Endothelial cell of umbilical vein (primary cell): ENCODE measurements around the gene IFITM5. TPM values are rescaled to one million over a fixed set of nuclear protein-coding genes. Genes with fewer than 3 reads are reported as not detected.

ENCODE experiments used
- BruUV-seq: library from RNA; stranded (reverse); fragments of 400-500 nt; replicated peaks from 2 replicates; lab custom pipeline; 2021; lab: Mats Ljungman, UMichigan
- CTCF ChIA-PET: fragments of 300-600, 350-600 bp; sonication (Branson Sonifier 250); formaldehyde crosslinking; loops from one replicate; lab custom pipeline; 2021; ENCODE audit warnings: antibody characterized with exemption, inconsistent platforms; lab: Charles Lee
- POLR2A ChIA-PET: fragments of 300-600, 350-600 bp; sonication (Branson Sonifier 250); formaldehyde crosslinking; loops from one replicate; lab custom pipeline; 2021; ENCODE audit warnings: antibody characterized with exemption, inconsistent platforms; lab: Charles Lee
- DNase-seq: peaks from one replicate; pipeline ENCODE4 v3.0.0-alpha.2; 2011; ENCODE audit warnings: low read depth, low spot score
- FAIRE-seq: peaks from 2 replicates; lab custom pipeline; 2011; peaks lifted over from hg19 to GRCh38; lab: Jason Lieb, UNC
- H2AFZ ChIP-seq: 2 replicates; pipeline ENCODE4 v1.6.0; 2012; ENCODE audit warnings: low read depth, low read length, control low read depth, inconsistent platforms
- H3K27ac ChIP-seq: 2 replicates; pipeline ENCODE4 v1.5.1; 2011; ENCODE audit warnings: low read depth, mild to moderate bottlenecking, control low read depth, low read length, moderate library complexity; ENCODE audit not compliant: insufficient read depth
- H3K27me3 ChIP-seq, 2 experiments: 2 replicates each; pipeline versions ENCODE4 v1.6.0 to v1.6.1; 2011; ENCODE audit warnings: low read length in 2 of 2, mixed read lengths in 1 of 2; ENCODE audit not compliant: control insufficient read depth in 2 of 2, insufficient read depth in 2 of 2
- H3K36me3 ChIP-seq, 2 experiments: 2 replicates in 1 of 2; 3 replicates in 1 of 2; pipeline ENCODE4 v1.5.1; 2011; ENCODE audit warnings: low read length in 2 of 2, mild to moderate bottlenecking in 1 of 2, moderate library complexity in 1 of 2; ENCODE audit not compliant: control insufficient read depth in 2 of 2, insufficient read depth in 2 of 2; ENCODE audit errors: extremely low read depth in 1 of 2
- H3K4me1 ChIP-seq: 3 replicates; pipeline ENCODE4 v1.5.1; 2011; ENCODE audit warnings: mild to moderate bottlenecking, low read length; ENCODE audit not compliant: control insufficient read depth, insufficient read depth; ENCODE audit errors: extremely low read depth
- H3K4me2 ChIP-seq: 2 replicates; pipeline ENCODE4 v1.6.1; 2011; ENCODE audit warnings: low read length, control low read depth, mixed read lengths; ENCODE audit not compliant: insufficient read depth
- H3K4me3 ChIP-seq, 3 experiments: fragments of 200-600 bp in 1 of 3; sonication (generic), shearing (Covaris generic) in 1 of 3; replicated peaks in 1 of 3; 2 replicates each; pipeline ENCODE4 v1.5.1; 2011 to 2016; ENCODE audit warnings: control low read depth in 3 of 3, low read length in 3 of 3, mild to moderate bottlenecking in 2 of 3, inconsistent platforms in 1 of 3, low read depth in 1 of 3, moderate library complexity in 1 of 3; ENCODE audit not compliant: insufficient read depth in 1 of 3
- H3K79me2 ChIP-seq: 2 replicates; pipeline ENCODE4 v1.6.0; 2012; ENCODE audit warnings: low read length, inconsistent platforms; ENCODE audit not compliant: control insufficient read depth, insufficient read depth
- H3K9ac ChIP-seq: replicated peaks from 2 replicates; pipeline ENCODE3; 2011; ENCODE audit warnings: low read length, control low read depth; ENCODE audit not compliant: insufficient read depth; ENCODE audit errors: extremely low read depth
- H3K9me1 ChIP-seq: replicated peaks from 3 replicates; pipeline ENCODE4 v1.6.0; 2011; ENCODE audit warnings: mild to moderate bottlenecking, low read length; ENCODE audit not compliant: control insufficient read depth, insufficient read depth; ENCODE audit errors: extremely low read depth
- H3K9me3 ChIP-seq: replicated peaks from 2 replicates; pipeline ENCODE4 v1.5.1; 2012; ENCODE audit warnings: low read length, inconsistent platforms; ENCODE audit not compliant: control insufficient read depth, insufficient read depth
- H4K20me1 ChIP-seq: replicated peaks from 2 replicates; pipeline ENCODE3; 2011; ENCODE audit warnings: mild to moderate bottlenecking, low read length; ENCODE audit not compliant: control insufficient read depth, insufficient read depth; ENCODE audit errors: extremely low read depth
- CTCF ChIP-seq, 2 donors: IDR thresholded peaks; 1 replicate in 1 of 2; 2 replicates in 1 of 2; pipeline ENCODE4 v1.5.1; 2011; ENCODE audit warnings: low read length in 2 of 2, mild to moderate bottlenecking in 2 of 2, moderate library complexity in 2 of 2, control low read depth in 1 of 2, inconsistent platforms in 1 of 2, low read depth in 1 of 2; ENCODE audit not compliant: insufficient read depth in 1 of 2; ENCODE audit errors: extremely low read depth in 1 of 2
- EZH2 ChIP-seq: IDR thresholded peaks from 2 replicates; pipeline ENCODE4 v1.6.1; 2012; ENCODE audit warnings: borderline replicate concordance, low read depth, mild to moderate bottlenecking, moderate library complexity, low read length, inconsistent platforms; ENCODE audit not compliant: severe bottlenecking
- FOS ChIP-seq: IDR thresholded peaks from 2 replicates; pipeline ENCODE4 v1.6.1; 2011; ENCODE audit warnings: mild to moderate bottlenecking, low read length, moderate library complexity, borderline replicate concordance; ENCODE audit not compliant: insufficient read depth
- GATA2 ChIP-seq: IDR thresholded peaks from 2 replicates; pipeline ENCODE4 v1.7.0; 2011; ENCODE audit warnings: low read depth, mild to moderate bottlenecking, moderate library complexity, mixed read lengths, low read length; ENCODE audit not compliant: insufficient read length, insufficient read depth
- JUN ChIP-seq: IDR thresholded peaks from 2 replicates; pipeline ENCODE4 v1.6.1; 2011; ENCODE audit warnings: borderline replicate concordance, low read depth; ENCODE audit not compliant: insufficient read length, insufficient read depth
- MYC ChIP-seq: IDR thresholded peaks from one replicate; pipeline ENCODE4 v1.6.1; 2011; ENCODE audit warnings: mild to moderate bottlenecking, low read depth, low read length
- POLR2A ChIP-seq: IDR thresholded peaks from 2 replicates; pipeline ENCODE4 v1.6.1; 2012; ENCODE audit warnings: low read depth, mild to moderate bottlenecking, control low read depth, low read length
- POLR2AphosphoS5 ChIP-seq: IDR thresholded peaks from 2 replicates; pipeline ENCODE4 v1.6.1; 2012; ENCODE audit warnings: low read depth, mild to moderate bottlenecking, control low read depth, low read length, moderate library complexity; ENCODE audit not compliant: insufficient read depth
- dilution Hi-C: fragments of 300-500 bp; cut with MboI; formaldehyde crosslinking; loops from one replicate; pipeline ENCODE4 v1.15.0; 2019; ENCODE audit warnings: low sequenced_read_pairs; ENCODE audit not compliant: extremely low pct_ligation_motif_present
- intact Hi-C: fragments of 100-400 bp; cut with micrococcal nuclease; formaldehyde crosslinking; loops from one replicate; pipeline ENCODE4 v1.10.0; 2022
- polyA plus RNA-seq, 4 experiments: library from polyadenylated mRNA; depleted of rRNA in 3 of 4; stranded (reverse) in 3 of 4; unstranded in 1 of 4; fragments of >200 nt; gene quantifications; 2 replicates each; pipeline versions ENCODE4 v1.2.1 to v1.2.3, GENCODE V29; 2011 to 2012; ENCODE audit warnings: missing spikeins in 1 of 4
- total RNA-seq: library from RNA; stranded (reverse); gene quantifications from 2 replicates; pipeline ENCODE4 v1.2.3, GENCODE V29; 2021
- TF ChIP-seq, protein P1 (sequence below): IDR thresholded peaks from 2 replicates; pipeline ENCODE4 v1.6.1; 2011; ENCODE audit not compliant: insufficient read depth, insufficient read length

The IFITM5 gene
- total and polyA plus RNA-seq, 2 donors (not counting 3 experiments of a cell fraction or from before 2014, with no cell fraction given) = not detected

GRCh38 chr11:346529-346928, 47.2 kb upstream of the IFITM5 start:
- dilution Hi-C loops = no loop called here
- FAIRE-seq = no peak
- ChIA-PET CTCF (interaction anchor here (0.7 kb wide), 1 partner anchor 106 kb away, joined by 3 read pairs; no protein-coding TSS in a partner anchor), POLR2A (no interaction called here)
- Histone ChIP-seq H3K9me1 (no peaks in the 10 kb centered on the region), H3K4me3 (no peak overlapping the region), H3K4me1 (no peaks in the 10 kb centered on the region), H2AFZ (no peak overlapping the region), H3K27ac (no peak overlapping the region), H3K79me2 (no peaks in the 10 kb centered on the region), H3K9ac (no peak overlapping the region), H4K20me1 (no peaks in the 10 kb centered on the region), H3K4me2 (no peak overlapping the region), H3K9me3 (no peaks in the 10 kb centered on the region), H3K36me3 (no peaks in the 10 kb centered on the region), H3K27me3 (peaks cover 0 to 8% of the 10 kb centered on the region in 2 experiments)
- no peak for DNase-seq
- TF ChIP-seq JUN = no peak
- no peak for TF ChIP-seq GATA2
- TF ChIP-seq CTCF (IDR thresholded peaks at IDR 0.05; ENCODE audit: extremely low read depth in 1 of 2, insufficient read depth in 1 of 2, low read depth in 1 of 2, low read length in 2 of 2) = no peak
- intact Hi-C loops = no loop called here
- BruUV-seq = no TSS peak

- H3K4me1 ChIP-seq = no peaks in the 10 kb centered on the region
- dilution Hi-C loops (no loop called here), intact Hi-C loops (no loop called here)
- BruUV-seq = no TSS peak
- peaks cover 2 to 8% of the 10 kb centered on the region in 2 experiments for H3K27me3 ChIP-seq
- no peaks in the 10 kb centered on the region for H3K9me3 ChIP-seq
- FAIRE-seq = no peak
- H3K79me2 ChIP-seq = no peaks in the 10 kb centered on the region
- CTCF ChIA-PET = no interaction called here
- H3K27ac ChIP-seq = no peak overlapping the region
- no peaks in the 10 kb centered on the region for H3K36me3 ChIP-seq
- H3K9me1 ChIP-seq = no peaks in the 10 kb centered on the region
- no peak overlapping the region for H3K4me3 ChIP-seq
- POLR2A ChIA-PET = no interaction called here
- H3K9ac ChIP-seq = no peak overlapping the region
- no peak overlapping the region for H2AFZ ChIP-seq
- TF ChIP-seq JUN = no peak
- no peak for TF ChIP-seq MYC
- no peak for TF ChIP-seq CTCF (IDR thresholded peaks at IDR 0.05; ENCODE audit: extremely low read depth in 1 of 2, insufficient read depth in 1 of 2, low read depth in 1 of 2, low read length in 2 of 2)
- no peak for TF ChIP-seq POLR2A
- no peak for TF ChIP-seq GATA2
- TF ChIP-seq POLR2AphosphoS5 = no peak
- TF ChIP-seq EZH2 = no peak
- TF ChIP-seq, protein P1, sequence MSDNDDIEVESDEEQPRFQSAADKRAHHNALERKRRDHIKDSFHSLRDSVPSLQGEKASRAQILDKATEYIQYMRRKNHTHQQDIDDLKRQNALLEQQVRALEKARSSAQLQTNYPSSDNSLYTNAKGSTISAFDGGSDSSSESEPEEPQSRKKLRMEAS = no peak
- TF ChIP-seq FOS = no peak
- no peak overlapping the region for H3K4me2 ChIP-seq
- no peak for DNase-seq
- H4K20me1 ChIP-seq = no peaks in the 10 kb centered on the region
These were observed 45.7 kb upstream of the IFITM5 start for GRCh38 chr11:344836-345578.
